AG20443 (cell line): Measurements from ENCODE around the gene RBM19.

ENCODE experiments used
- DNase-seq: peaks from one replicate; pipeline ENCODE4 v3.0.0; 2012; ENCODE audit warnings: low spot score, mixed read lengths

RBM19 gene

DNA sequence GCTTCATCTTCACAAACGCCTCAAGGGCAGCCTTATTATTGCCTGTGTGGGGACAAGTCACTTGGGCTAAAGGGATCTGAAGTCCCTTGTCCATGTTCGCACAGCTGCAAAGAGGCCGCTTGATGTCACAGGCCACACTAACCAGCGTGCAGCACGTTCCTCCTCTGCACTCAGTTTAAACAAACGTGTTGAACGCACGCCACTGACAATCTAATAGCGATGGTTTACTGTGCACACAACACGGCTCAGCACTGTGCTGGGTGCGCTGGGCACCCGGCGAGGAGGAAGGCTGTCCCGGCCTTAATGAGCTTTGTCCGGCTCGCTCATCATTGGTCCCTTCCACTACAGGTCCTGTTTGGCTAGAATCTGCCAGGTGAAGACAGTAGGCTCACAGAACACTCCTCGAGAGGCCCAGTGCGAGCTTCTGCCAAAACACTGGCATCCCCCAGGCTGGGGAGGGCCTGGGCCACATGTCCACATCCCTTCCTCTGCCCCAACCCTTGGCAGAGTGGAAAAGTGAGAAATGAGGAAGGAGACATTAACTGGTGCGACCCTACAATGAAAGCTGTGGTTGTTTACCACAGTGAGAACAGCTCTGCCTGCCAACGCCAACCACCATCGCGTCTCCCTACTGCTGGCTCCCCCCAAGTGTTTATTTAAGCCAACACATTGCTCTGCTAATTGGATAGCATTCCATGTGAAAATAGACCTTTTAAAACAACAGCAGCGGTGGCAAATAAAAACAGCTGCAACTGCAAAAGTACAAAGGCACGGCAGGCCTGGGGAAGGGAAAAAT lies 113.2 kb downstream of the RBM19 start:
- DNase-seq = no peak

GRCh38 chr12:113852264-113852663 lies 113.9 kb downstream of the RBM19 start:
- no peak for DNase-seq

GRCh38 chr12:113850309-113851056 lies 115.6 kb downstream of the RBM19 start:
- peak; percentile 38 for DNase-seq

DNA sequence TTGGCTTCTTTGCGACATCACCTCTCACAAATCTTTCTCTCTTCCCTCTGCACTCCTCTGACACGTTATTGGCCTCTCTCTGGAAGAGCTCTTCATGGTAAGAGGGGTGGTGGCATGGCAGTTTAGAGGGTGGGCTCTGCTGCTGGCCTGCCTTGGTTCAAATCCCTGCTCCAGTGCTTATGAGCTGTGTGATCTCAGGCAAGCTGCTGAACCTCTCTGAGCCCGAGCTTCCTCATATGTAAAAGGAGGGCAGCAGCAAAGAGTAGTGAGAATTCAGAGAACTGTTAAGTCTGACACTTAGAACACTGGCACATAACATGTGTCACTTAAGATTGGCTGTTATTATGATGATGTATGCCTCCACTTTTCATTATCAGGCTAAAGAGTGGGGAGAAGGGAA lies 118.3 kb downstream of the RBM19 start:
- DNase-seq = no peak

DNA sequence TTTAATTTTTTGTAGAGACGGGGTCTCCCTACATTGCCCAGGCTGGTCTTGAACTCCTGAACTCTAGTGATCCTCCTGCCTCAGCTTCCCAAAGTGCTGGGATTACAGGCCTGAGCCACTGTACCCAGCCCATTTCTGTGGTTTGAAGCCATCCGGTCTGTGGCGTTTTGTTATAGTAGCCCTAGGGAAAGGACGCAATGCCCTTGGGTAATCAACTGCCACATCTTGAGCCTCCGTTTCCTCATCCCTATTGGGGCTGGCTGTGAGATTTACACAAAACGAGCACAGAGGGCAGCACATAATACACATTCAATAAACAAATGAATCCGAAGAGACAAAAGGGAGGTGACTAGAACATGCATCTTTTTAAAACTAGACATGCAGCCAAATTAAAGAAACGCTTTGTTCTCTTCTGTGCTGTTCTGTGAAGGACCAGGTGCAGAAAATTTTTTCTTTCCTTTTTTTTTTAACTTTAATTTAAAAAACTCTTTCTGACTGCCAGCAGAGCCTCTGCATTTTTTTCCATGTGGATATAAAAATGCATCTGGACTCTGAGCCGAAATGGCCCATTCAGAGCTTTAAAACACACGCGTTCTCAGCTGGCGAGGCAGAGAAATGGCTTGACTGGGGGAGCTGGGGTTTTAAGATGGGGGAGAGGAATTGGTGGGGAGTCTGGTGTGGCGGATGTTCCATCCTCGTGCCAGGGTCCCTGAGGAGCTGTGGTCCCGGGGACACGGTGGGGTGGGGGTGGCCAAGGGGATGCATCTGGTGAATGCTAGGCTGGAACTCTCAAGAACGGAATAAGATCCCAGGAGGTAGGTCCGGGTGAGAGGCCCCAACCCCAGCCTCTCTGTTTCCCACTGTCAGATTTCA lies 119.0 kb downstream of the RBM19 start:
- DNase-seq = no peak

DNA sequence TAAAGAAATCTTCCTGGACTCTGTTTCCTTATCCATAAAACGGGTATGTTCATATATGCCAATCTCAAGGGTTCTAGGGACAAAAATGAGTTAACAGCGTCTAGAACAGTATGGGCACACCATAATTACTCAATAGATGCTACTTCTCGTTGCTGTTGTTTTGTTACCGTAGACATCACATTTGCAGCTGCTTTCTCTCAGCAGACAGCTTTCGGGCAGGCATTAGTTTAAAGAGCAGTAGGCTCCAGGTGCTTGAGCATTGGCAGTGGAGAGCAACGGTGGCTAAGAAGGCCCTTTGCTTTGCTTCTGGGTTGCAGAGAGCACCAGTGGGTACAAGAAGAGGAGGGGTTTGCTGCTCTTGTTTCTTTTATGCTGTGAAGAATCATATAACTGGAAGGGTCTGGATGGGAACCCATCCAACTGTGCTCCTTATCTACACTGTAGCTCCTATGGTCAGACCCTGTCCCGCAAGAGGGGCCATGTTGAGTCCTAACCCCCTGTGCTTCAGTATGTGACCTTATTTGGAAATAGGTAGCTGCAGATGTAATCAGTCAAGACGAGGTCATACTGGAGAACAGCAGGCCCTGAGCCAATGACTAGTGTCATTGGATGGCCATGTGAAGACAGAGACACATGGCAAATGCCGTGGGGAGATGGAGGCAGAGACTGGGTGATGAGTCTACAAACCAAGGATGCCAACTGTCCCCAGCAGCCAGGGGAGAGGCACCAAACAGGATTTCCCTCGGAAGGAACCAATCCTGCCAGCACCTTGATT lies 120.0 kb downstream of the RBM19 start:
- no peak for DNase-seq

GRCh38 chr12:113844495-113845210 lies 121.5 kb downstream of the RBM19 start:
- DNase-seq = no peak

DNA sequence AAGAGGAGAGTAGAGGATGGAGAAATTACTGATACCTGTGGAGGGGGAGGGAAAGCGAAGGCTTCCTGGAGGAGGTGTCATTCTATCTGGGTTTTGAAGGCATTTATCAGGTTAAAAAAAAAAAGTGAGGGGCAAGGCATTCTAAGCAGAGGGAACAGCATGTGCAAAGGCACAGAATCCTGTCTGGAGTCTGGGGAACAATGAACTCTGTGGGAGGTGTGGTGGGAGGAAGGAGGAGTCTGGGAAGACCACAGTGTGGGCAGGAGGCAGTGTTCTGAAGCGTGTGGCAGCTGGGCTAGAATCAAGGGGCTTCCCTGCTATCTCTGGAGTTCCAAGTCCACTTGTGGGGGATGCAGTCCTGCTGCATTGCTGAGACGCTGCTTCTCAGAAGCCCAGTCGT lies 123.4 kb downstream of the RBM19 start:
- DNase-seq = no peak

DNA sequence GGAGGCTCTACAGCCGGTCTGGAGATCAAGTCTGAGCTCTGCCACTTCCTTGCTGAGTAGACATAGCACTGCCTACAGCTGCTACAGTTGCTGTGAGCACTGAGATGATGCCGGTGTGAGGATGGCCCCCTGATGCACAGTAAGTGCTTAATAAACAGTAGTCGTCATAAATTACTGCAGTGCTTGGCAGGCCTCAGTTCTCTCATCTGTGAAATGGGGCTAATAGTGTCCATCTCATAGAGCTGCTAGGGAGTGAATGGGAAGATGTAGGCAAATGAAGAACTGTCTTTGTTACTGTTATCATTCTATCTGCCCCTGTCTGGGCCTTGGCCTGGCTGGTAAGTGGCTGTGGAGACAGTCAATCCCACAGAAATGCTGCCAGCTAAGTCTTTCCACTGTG lies 124.3 kb downstream of the RBM19 start:
- DNase-seq = no peak

- DNase-seq = no peak
These were observed 125.6 kb downstream of the RBM19 start for GRCh38 chr12:113840401-113841042.

DNA sequence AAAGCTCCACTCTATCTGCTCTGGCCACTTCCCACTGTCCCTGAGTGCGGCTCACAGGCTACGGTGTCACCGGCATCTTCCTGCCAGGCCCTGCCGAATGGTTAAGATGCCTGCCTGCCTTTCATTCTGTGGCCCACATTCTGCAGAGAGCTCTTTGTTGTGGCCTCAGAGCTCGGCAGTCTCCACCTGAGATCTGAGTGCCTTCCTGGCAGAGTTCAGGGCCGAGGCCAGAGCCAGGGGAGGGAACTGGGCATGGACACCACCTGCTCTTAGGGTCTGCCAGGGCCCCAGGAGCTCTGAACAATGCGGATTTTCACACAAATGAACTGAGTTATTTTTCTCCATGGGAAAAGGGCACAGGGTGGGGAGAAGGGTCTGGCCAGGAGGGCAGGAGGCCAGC lies 127.2 kb downstream of the RBM19 start:
- no peak for DNase-seq

- DNase-seq = no peak
These were observed 128.4 kb downstream of the RBM19 start for GRCh38 chr12:113837528-113838296.

DNA sequence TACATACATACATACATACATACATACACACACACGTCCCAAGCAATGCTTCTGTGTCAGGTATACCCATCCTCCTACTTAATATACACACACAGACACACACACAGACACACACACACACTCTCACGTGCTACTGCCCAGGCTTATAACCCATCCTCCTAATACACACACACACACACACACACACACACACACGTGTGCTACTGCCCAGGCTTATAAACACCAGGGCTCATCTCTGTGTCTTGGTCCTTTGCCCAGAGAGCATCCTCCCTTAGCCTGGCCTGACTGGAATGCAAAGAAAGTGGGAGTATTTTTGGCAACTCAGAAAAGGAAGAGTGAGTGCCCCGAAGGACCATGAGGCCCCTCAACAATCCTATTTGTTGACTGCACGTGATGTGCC lies 129.0 kb downstream of the RBM19 start:
- DNase-seq = no peak

DNA sequence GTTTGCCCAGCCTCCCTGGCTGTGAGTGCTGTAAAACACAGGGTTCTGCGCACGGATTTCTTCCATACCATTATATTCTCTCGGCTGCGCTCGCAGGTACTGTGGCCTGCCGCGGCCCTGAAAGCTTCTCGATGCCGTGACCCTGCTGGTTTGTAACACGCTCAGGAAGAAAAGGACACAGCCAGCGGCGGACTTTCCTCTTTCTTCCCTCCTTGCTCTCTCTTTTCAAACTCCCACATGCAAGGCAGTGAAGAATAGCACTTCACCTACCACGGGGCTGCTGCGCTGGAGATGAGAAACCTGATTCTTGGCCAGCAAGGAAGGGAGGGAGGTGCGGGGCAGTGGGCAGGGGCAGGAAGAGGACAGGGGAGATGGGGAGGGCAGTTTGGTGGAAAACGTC lies 130.2 kb downstream of the RBM19 start:
- DNase-seq = no peak

DNA sequence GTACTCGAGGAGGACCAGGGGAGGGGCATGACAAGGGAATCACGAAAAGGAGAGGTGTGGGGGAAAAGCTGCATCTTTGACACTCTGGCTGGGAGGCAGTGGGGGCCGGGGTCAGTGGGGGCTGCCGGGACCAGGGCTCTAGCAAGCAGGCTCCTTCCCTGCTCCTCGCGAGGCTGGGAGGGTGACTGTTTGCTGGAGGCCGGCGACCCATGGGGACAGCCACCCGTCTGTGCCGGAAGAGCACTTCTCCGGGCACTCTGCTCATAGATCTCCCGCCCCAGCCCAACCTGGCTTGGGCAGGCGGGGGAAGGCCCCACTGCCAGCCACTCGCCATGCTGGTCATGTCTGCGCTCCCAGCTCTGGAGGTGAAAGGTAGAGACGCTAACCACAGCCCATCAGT lies 130.7 kb downstream of the RBM19 start:
- no peak for DNase-seq

- DNase-seq = no peak
These were observed 132.7 kb downstream of the RBM19 start for GRCh38 chr12:113833422-113833821.

DNA sequence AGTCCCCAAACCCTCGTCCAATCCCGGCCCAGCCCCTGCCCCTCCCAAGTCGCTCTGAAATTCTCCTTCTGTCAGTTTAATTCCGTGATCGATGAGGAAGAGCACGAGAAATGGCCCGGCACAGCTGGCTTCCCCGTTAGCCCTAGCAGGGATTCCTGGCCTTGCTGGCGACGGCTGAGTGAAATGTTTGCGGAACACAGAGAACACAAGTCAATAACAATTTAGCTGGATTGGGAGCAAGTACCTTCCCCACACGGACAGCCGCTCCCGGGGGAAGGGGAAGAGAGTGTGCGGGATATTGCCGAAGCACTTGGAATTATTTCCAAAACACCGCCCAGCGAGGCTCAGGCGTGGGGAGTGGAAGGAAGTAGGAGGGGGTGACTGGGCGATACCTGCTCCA lies 134.6 kb downstream of the RBM19 start:
- DNase-seq = no peak

DNA sequence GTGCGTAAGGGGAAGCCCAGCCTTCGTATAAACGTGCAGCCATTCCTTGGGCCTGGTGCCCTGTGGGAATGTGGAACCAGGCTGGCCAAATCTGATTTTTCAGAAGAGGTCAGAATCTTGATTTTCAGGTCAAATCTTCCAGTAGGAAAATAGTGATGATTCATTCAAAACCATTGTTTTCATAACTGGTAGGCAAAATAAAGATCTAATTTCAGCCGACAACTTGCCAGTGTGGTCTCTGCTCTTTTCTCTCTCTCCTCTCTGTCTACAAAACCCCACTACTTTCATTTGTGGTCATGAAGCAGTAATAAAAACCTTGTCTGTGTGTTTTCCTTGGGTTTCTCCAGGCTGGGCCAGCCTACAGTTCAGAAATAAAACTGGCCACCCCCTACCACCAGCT lies 135.1 kb downstream of the RBM19 start:
- no peak for DNase-seq

- no peak for DNase-seq
These were observed 136.9 kb downstream of the RBM19 start for GRCh38 chr12:113829212-113829611.
